Progenitor cell of endocrine pancreas (in vitro differentiated cells): Measurements from ENCODE around the gene PRKCE. TPM values are rescaled to one million over a fixed set of nuclear protein-coding genes. Genes with fewer than 3 reads are reported as not detected.

Source experiments
- DNase-seq: peaks from one replicate; pipeline ENCODE4 v3.0.0; 2021; ENCODE audit warnings: low spot score; ENCODE audit not compliant: unreplicated experiment
- H3K27ac Mint-ChIP-seq: 2 replicates; pipeline ENCODE4 v1.8.0; 2021; ENCODE audit warnings: mild to moderate bottlenecking, moderate library complexity, mixed read lengths
- H3K27me3 Mint-ChIP-seq: 2 replicates; pipeline ENCODE4 v1.8.0; 2021; ENCODE audit warnings: mixed read lengths
- H3K36me3 Mint-ChIP-seq: 2 replicates; pipeline ENCODE4 v1.8.0; 2022; ENCODE audit warnings: mixed read lengths; ENCODE audit not compliant: insufficient read depth
- H3K4me1 Mint-ChIP-seq: 2 replicates; pipeline ENCODE4 v1.8.0; 2021; ENCODE audit warnings: low read depth, mixed read lengths
- H3K4me3 Mint-ChIP-seq: 2 replicates; pipeline ENCODE4 v1.8.0; 2021; ENCODE audit warnings: low read depth, mild to moderate bottlenecking, moderate library complexity, mixed read lengths
- H3K9me3 Mint-ChIP-seq: 2 replicates; pipeline ENCODE4 v1.8.0; 2021; ENCODE audit warnings: low read depth, mixed read lengths
- CTCF ChIP-seq: fragments of 200-600 bp; sonication (generic); IDR thresholded peaks from one replicate; pipeline ENCODE4 v1.5.0; 2021; ENCODE audit warnings: antibody characterized with exemption, mild to moderate bottlenecking; ENCODE audit not compliant: unreplicated experiment
- total RNA-seq: library from RNA; stranded (reverse); gene quantifications from 2 replicates; pipeline ENCODE4 v1.2.1, GENCODE V29; 2021

The PRKCE gene
- total RNA-seq, 1 donor from 2014 or later, result 4.2 TPM

GRCh38 chr2:45698554-45698953, 47.1 kb downstream of the PRKCE start:
- no peak overlapping the region for H3K27ac Mint-ChIP-seq
- no peak overlapping the region for H3K4me3 Mint-ChIP-seq
- H3K36me3 Mint-ChIP-seq, result no peaks in the 10 kb centered on the region
- H3K9me3 Mint-ChIP-seq, result no peaks in the 10 kb centered on the region
- peaks cover 3% of the 10 kb centered on the region for H3K4me1 Mint-ChIP-seq
- DNase-seq, result no peak
- TF ChIP-seq CTCF, result no peak
- H3K27me3 Mint-ChIP-seq, result peaks cover 22% of the 10 kb centered on the region

- Mint-ChIP-seq H3K36me3 (no peaks in the 10 kb centered on the region), H3K4me1 (peaks cover 3% of the 10 kb centered on the region), H3K27me3 (peaks cover 22% of the 10 kb centered on the region), H3K27ac (no peak overlapping the region), H3K4me3 (no peak overlapping the region), H3K9me3 (no peaks in the 10 kb centered on the region)
- no peak for TF ChIP-seq CTCF
- no peak for DNase-seq
These were observed 47.7 kb downstream of the PRKCE start for GRCh38 chr2:45699032-45699658.

GRCh38 chr2:45700407-45701013, 49.0 kb downstream of the PRKCE start:
- Mint-ChIP-seq H3K4me1 (peaks cover 3% of the 10 kb centered on the region), H3K9me3 (no peaks in the 10 kb centered on the region), H3K27ac (no peak overlapping the region), H3K27me3 (peaks cover 28% of the 10 kb centered on the region), H3K4me3 (no peak overlapping the region), H3K36me3 (no peaks in the 10 kb centered on the region)
- DNase-seq, result no peak
- no peak for TF ChIP-seq CTCF

GRCh38 chr2:45705233-45705632, 53.8 kb downstream of the PRKCE start:
- Mint-ChIP-seq H3K27ac (no peak overlapping the region), H3K4me3 (no peak overlapping the region), H3K36me3 (no peaks in the 10 kb centered on the region), H3K9me3 (no peaks in the 10 kb centered on the region), H3K4me1 (no peaks in the 10 kb centered on the region), H3K27me3 (peaks cover 28% of the 10 kb centered on the region)
- no peak for TF ChIP-seq CTCF
- no peak for DNase-seq

- no peaks in the 10 kb centered on the region for H3K36me3 Mint-ChIP-seq
- H3K4me1 Mint-ChIP-seq, result no peaks in the 10 kb centered on the region
- H3K27me3 Mint-ChIP-seq, result peaks cover 21% of the 10 kb centered on the region
- no peak overlapping the region for H3K27ac Mint-ChIP-seq
- H3K9me3 Mint-ChIP-seq, result no peaks in the 10 kb centered on the region
- no peak overlapping the region for H3K4me3 Mint-ChIP-seq
- no peak for TF ChIP-seq CTCF
- DNase-seq, result no peak
These were observed 54.6 kb downstream of the PRKCE start for GRCh38 chr2:45706033-45706432.
